Activated CD4-positive, alpha-beta T cell treated with anti-CD3 and anti-CD28 coated beads, Interleukin-2, amount 10 ng/mL, durations not matched to agents 24 days and 14 days (primary cell): ENCODE results near the gene APC2. TPM values are rescaled to one million over a fixed set of nuclear protein-coding genes. Genes with fewer than 3 reads are reported as not detected.

ENCODE experiments used
- DNase-seq: peaks from one replicate; pipeline ENCODE4 v3.0.0; 2022
- H3K27ac Mint-ChIP-seq: one replicate; pipeline ENCODE4 v1.8.0; 2022; ENCODE audit warnings: mild to moderate bottlenecking, mixed read lengths
- H3K27me3 Mint-ChIP-seq: one replicate; pipeline ENCODE4 v1.8.0; 2022; ENCODE audit warnings: mixed read lengths
- H3K36me3 Mint-ChIP-seq: one replicate; pipeline ENCODE4 v1.8.0; 2022; ENCODE audit warnings: low read depth, mild to moderate bottlenecking, mixed read lengths
- H3K4me1 Mint-ChIP-seq: one replicate; pipeline ENCODE4 v1.8.0; 2021; ENCODE audit warnings: mixed read lengths
- H3K4me3 Mint-ChIP-seq: one replicate; pipeline ENCODE4 v1.8.0; 2022; ENCODE audit warnings: mild to moderate bottlenecking, moderate library complexity, mixed read lengths
- H3K9me3 Mint-ChIP-seq: one replicate; pipeline ENCODE4 v1.8.0; 2021; ENCODE audit warnings: mixed read lengths
- intact Hi-C: fragments of 100-400 bp; cut with micrococcal nuclease; formaldehyde crosslinking; loops from one replicate; pipeline ENCODE4 v1.15.1; 2023
- total RNA-seq: library from RNA; stranded (reverse); gene quantifications from 2 replicates; pipeline ENCODE4 v1.2.3, GENCODE V29; 2022

The APC2 gene
- total RNA-seq, 1 donor from 2014 or later = 0.16 TPM

DNA sequence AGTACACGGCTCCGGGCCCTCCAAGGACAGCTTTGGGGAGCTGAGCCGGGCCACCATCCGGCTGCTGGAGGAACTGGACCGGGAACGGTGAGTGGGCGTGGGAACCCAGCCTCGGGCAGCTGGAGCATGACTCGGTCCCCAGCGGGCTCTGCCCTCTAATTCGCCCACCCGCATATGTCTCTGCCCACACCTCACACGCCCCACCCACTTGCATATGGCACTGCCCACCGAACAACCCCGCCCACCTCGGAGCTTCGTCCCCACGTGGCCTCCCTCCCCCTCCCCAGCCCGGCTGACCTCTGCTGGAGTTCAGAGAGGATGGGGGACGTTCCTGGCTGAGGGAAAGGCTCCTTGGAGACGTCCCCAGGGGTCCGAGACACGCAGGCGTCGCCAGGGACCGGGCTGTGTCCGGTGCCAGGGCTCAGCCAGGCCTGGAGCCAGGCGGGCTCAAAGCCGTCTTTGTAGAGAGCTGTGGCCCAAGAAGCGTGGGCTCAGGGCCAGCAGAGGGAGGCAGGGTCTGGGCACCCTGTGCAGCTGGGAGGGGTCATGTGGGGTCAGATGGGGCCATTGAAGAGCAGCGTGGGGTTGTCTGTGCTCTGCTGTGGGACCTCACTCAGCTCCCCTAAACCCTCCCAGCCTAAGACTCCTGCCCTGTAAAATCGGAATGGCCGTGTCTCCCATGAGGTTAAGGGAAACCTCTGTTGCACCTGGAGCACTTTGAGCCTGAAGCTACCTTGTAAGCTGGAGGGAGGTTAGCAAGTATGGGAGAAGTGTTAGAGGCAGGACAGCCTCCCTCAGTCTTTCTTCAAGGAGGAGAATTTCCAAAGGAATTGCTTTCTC, 3.8 kb downstream of the APC2 start:
- Mint-ChIP-seq H3K27me3 (peaks cover 54% of the 10 kb centered on the region), H3K27ac (no peak overlapping the region), H3K9me3 (no peaks in the 10 kb centered on the region), H3K36me3 (peaks cover 2% of the 10 kb centered on the region), H3K4me3 (no peak overlapping the region), H3K4me1 (peaks cover 9% of the 10 kb centered on the region)
- DNase-seq = no peak
- intact Hi-C loops = no loop called here

DNA sequence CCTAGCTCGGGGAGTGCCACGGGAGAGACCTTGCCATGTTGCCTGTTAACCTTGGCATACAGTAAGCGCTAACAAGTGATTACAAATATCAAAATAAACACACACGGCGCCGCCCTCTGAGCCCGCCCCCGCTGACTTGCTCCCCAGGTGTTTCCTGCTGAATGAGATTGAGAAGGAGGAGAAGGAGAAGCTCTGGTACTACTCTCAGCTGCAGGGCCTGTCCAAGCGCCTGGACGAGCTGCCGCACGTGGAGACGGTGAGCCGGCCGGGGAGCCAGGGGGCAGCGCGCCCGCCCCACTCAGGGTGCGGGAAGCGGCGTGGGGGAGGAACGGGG, 5.0 kb downstream of the APC2 start:
- peaks cover 52% of the 10 kb centered on the region for H3K27me3 Mint-ChIP-seq
- peaks cover 9% of the 10 kb centered on the region for H3K4me1 Mint-ChIP-seq
- intact Hi-C loops = no loop called here
- no peak overlapping the region for H3K27ac Mint-ChIP-seq
- DNase-seq = no peak
- no peak overlapping the region for H3K4me3 Mint-ChIP-seq
- H3K36me3 Mint-ChIP-seq = peaks cover 2% of the 10 kb centered on the region
- no peaks in the 10 kb centered on the region for H3K9me3 Mint-ChIP-seq

DNA sequence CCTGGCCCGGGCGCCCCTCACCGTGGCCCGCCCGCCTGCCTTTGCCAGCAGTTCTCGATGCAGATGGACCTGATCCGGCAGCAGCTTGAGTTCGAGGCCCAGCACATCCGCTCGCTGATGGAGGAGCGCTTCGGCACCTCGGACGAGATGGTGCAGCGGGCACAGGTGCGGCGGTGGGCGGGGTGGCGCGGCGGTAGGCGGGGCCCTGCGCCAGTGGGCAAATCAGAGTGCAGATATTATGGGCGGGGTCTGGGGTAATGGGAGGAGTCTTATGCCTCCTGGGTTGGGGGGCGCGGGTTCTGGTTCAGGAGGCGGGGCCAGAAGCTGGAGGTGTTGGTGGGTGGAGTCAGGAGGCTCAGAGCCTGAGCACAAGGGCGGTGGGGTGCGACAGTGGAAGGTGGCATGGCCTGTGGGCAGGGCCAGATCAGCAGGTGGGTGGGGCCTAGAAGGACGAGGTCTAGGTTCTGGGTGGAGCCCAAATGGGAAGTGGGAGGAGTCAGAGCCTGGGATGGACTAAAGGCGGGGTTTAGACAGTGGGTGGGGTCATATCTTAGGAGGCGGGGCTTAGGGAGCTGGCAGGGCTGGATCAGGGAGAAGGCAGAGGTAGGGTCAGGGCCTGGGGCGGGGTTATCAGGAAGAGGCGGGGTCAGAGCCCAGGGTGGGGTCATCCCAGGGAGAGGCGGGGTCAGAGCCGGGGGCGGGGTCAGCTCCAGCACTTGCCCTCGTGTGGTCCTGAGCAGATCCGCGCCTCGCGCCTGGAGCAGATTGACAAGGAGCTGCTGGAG, 5.6 kb downstream of the APC2 start:
- no peaks in the 10 kb centered on the region for H3K9me3 Mint-ChIP-seq
- intact Hi-C loops = no loop called here
- peak overlapping the region; percentile 49 for H3K27ac Mint-ChIP-seq
- DNase-seq = peak; percentile 88
- peaks cover 2% of the 10 kb centered on the region for H3K36me3 Mint-ChIP-seq
- peak overlapping the region; percentile 48 for H3K4me3 Mint-ChIP-seq
- peaks cover 9% of the 10 kb centered on the region for H3K4me1 Mint-ChIP-seq
- peaks cover 49% of the 10 kb centered on the region for H3K27me3 Mint-ChIP-seq

DNA sequence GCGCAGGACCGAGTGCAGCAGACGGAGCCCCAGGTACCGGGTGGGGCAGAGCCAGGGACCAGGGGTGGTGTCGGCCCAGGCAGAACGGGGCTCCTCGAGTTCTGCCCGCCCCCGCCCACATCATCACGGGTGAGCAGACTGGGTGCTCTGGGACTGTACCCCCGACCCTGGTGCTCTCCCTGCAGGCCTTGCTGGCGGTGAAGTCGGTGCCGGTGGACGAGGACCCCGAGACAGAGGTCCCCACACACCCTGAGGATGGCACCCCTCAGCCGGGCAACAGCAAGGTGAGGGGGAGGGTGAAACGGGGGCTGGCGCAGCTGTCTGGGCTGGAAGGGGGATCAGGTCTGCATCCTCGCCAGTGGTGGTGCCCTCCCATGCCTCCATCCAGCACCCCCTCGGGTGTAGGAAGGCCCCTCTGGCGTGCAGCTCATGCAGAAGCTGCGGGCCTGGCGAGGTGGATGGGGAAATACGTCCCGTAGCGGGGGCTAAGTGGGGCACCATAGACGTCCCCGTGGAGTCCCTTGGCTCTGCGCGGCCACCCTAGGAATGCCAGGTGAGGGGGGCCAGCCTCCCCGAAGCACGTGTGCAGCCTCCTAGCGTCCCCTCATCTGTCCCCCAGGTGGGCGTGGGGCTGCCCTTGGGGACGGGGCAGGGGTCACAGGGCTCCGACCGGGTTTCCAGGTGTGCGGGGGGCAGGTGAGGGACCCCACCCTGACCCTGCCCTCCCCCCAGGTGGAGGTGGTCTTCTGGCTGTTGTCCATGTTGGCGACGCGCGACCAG, 6.4 kb downstream of the APC2 start:
- H3K36me3 Mint-ChIP-seq = peaks cover 2% of the 10 kb centered on the region
- peaks cover 41% of the 10 kb centered on the region for H3K27me3 Mint-ChIP-seq
- DNase-seq = no peak
- intact Hi-C loops = no loop called here
- no peak overlapping the region for H3K4me3 Mint-ChIP-seq
- H3K9me3 Mint-ChIP-seq = no peaks in the 10 kb centered on the region
- H3K4me1 Mint-ChIP-seq = peaks cover 7% of the 10 kb centered on the region
- H3K27ac Mint-ChIP-seq = no peak overlapping the region

DNA sequence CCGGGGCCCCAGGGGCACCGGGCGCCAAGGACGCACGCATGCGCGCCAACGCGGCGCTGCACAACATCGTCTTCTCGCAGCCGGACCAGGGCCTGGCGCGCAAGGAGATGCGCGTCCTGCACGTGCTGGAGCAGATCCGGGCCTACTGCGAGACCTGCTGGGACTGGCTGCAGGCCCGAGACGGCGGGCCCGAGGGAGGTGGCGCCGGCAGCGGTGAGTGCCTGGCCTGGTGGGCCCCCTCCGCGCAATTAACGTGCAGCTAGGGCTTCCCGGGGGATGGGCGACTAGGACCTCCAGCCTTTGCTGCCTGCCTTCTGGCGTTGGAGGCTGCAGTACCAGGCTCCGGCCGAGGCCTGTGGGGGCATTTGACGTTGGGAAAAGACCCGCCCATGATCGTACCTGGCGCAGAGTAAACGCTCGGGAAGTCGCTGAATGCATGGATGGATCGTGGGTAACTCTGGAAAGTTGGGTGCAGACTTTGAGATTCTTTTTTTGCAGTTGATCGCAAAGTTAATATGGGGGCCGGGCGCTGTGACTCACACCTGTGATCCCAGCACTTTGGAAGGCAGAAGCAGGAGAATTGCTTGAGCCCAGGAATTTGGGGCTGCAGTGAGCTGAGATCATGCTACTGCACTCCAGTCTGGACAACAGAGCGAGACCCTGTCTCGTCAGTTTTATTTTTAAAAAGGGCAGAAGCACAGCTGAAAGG, 7.3 kb downstream of the APC2 start:
- intact Hi-C loops = no loop called here
- Mint-ChIP-seq H3K9me3 (no peaks in the 10 kb centered on the region), H3K36me3 (peaks cover 2% of the 10 kb centered on the region), H3K27ac (peak overlapping the region; percentile 37), H3K4me1 (peaks cover 7% of the 10 kb centered on the region), H3K27me3 (peaks cover 36% of the 10 kb centered on the region), H3K4me3 (no peak overlapping the region)
- no peak for DNase-seq

DNA sequence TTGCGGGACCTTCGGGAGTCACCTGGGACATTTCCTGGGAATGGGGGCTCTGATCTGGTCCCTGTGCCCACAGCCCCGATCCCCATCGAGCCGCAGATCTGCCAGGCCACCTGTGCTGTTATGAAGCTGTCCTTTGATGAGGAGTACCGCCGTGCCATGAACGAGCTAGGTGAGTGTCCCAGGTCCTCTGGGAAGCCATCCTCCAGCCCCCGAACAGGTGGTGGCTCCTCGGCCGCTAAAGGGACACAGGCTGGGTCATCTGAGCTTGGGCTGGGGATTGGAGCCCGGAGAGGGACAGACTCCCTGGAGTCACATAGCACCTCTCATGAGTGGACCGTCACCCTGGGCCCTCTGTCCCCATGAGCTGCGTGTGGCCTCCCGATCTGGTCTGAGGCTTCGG, 8.0 kb downstream of the APC2 start:
- Mint-ChIP-seq H3K4me1 (peaks cover 7% of the 10 kb centered on the region), H3K9me3 (no peaks in the 10 kb centered on the region)

DNA sequence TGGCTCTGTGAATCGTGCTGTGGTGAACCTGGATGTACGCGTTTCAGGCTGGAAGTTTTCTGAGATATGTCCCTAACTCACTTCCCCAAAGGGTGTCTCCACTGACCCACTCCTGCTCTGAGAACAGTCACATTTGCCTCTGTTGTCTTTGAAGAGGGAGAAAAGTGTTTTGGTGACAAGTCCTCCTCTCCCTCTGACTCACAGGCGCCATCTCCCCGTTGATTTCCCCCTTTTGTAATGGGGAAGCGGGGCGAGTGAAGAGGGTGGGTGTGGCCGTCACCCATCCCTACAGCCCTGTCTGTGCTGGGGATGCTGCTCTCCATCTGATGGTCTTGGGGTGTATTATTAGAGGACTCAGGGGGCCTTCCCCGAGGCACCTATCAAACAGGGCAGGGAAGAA, 9.6 kb downstream of the APC2 start:
- H3K27me3 Mint-ChIP-seq = peaks cover 25% of the 10 kb centered on the region
- H3K9me3 Mint-ChIP-seq = no peaks in the 10 kb centered on the region
- peaks cover 7% of the 10 kb centered on the region for H3K4me1 Mint-ChIP-seq
- peaks cover 2% of the 10 kb centered on the region for H3K36me3 Mint-ChIP-seq
- no peak overlapping the region for H3K27ac Mint-ChIP-seq
- H3K4me3 Mint-ChIP-seq = no peak overlapping the region
- DNase-seq = no peak
- intact Hi-C loops = no loop called here

More for the DNA sequence above, 8.0 kb downstream of the APC2 start:
- Mint-ChIP-seq H3K27ac (no peak overlapping the region), H3K27me3 (peaks cover 32% of the 10 kb centered on the region), H3K4me3 (no peak overlapping the region), H3K36me3 (peaks cover 2% of the 10 kb centered on the region)
- DNase-seq = no peak
- intact Hi-C loops = no loop called here

DNA sequence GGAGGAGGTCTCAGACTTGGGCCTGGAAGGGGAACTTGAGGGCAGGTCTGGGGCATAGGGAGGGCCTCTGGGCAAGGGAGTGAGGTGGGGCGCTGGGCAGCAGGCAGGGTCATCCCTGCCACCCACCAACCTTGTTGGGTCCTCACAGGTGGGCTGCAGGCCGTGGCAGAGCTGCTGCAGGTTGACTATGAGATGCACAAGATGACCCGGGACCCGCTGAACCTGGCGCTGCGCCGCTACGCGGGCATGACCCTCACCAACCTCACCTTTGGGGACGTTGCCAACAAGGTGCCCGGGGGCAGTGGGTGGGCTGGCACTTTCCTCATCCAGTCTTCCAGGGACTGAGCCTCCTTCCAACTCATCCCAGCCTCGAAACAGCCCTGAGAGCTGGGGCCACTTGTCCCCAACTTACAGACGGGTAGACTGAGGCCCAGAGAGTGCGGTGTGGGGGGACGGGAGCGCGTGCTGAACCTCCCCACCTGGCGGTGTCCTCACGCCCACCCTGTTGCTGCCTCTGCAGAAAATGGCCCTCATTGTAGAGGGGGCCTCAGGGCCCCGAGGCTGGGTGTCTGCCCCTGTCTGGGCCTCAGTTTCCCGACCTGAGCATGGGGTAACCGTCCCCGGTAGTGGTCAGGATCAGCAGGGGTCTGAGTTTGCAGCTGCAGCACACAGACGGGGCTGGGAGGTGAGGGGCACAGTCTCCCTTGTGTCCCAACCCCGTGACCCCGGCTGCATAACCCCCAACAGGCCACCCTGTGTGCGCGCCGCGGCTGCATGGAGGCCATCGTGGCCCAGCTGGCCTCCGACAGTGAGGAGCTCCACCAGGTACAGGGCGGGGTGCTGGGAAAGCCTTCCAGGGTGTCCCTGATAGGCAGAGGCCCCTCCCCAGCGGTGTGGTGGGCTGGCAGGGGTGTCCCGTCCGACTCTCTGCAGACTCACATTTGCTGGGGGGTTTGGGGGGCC, 10.4 kb downstream of the APC2 start:
- Mint-ChIP-seq H3K4me1 (peaks cover 4% of the 10 kb centered on the region), H3K9me3 (no peaks in the 10 kb centered on the region), H3K27ac (no peak overlapping the region), H3K36me3 (peaks cover 2% of the 10 kb centered on the region), H3K4me3 (no peak overlapping the region), H3K27me3 (peaks cover 20% of the 10 kb centered on the region)
- intact Hi-C loops = no loop called here
- DNase-seq = no peak

DNA sequence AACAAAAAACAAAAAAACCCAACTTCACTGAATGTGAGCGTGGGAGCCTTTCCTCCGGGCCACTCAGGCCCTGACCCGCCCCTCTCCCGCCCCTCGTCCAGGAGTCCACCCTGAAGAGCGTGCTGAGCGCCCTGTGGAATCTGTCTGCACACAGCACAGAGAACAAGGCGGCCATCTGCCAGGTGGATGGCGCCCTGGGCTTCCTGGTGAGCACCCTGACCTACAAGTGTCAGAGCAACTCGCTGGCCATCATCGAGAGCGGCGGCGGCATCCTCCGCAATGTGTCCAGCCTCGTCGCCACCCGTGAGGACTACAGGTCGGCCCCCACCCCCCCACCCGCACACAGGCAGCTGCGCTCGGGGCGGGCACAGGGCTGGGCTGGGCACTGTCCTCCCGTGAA, 11.9 kb downstream of the APC2 start:
- intact Hi-C loops = no loop called here
- Mint-ChIP-seq H3K36me3 (no peaks in the 10 kb centered on the region), H3K27ac (no peak overlapping the region), H3K9me3 (no peaks in the 10 kb centered on the region), H3K4me1 (no peaks in the 10 kb centered on the region), H3K27me3 (peaks cover 15% of the 10 kb centered on the region), H3K4me3 (no peak overlapping the region)
- no peak for DNase-seq

DNA sequence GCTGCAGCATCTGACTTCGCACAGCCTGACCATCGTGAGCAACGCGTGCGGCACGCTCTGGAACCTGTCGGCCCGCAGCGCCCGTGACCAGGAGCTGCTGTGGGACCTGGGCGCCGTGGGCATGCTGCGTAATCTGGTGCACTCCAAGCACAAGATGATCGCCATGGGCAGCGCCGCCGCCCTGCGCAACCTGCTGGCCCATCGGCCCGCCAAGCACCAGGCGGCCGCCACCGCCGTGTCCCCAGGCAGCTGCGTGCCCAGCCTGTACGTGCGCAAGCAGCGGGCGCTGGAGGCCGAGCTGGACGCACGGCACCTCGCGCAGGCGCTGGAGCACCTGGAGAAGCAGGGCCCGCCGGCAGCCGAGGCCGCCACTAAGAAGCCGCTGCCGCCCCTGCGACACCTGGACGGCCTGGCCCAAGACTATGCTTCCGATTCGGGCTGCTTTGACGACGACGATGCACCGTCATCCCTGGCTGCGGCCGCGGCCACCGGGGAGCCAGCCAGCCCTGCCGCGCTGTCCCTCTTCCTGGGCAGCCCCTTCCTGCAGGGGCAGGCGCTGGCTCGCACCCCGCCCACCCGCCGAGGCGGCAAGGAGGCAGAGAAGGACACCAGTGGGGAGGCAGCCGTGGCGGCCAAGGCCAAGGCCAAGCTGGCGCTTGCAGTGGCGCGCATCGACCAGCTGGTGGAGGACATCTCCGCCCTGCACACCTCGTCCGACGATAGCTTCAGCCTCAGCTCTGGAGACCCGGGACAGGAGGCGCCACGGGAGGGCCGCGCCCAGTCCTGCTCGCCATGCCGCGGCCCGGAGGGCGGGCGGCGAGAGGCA, 15.5 kb downstream of the APC2 start:
- intact Hi-C loops = loop anchor here (5.0 kb wide), 1 partner anchor 292 kb away; no protein-coding TSS in a partner anchor
- H3K27ac Mint-ChIP-seq = no peak overlapping the region
- peak; percentile 72 for DNase-seq
- H3K36me3 Mint-ChIP-seq = peaks cover 1% of the 10 kb centered on the region
- H3K4me3 Mint-ChIP-seq = no peak overlapping the region
- peaks cover 1% of the 10 kb centered on the region for H3K27me3 Mint-ChIP-seq
- no peaks in the 10 kb centered on the region for H3K4me1 Mint-ChIP-seq
- no peaks in the 10 kb centered on the region for H3K9me3 Mint-ChIP-seq

DNA sequence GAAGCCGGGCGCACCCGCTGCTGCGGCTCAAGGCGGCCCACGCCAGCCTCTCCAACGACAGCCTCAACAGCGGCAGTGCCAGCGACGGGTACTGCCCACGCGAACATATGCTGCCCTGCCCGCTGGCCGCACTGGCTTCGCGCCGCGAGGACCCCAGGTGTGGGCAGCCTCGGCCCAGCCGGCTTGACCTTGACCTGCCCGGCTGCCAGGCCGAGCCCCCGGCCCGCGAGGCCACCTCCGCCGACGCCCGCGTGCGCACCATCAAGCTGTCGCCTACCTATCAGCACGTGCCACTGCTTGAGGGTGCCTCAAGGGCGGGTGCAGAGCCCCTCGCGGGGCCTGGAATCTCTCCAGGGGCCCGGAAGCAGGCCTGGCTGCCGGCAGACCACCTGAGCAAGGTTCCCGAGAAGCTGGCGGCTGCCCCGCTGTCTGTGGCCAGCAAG, 16.1 kb downstream of the APC2 start:
- intact Hi-C loops = loop anchor here (5.0 kb wide), 1 partner anchor 291 kb away; no protein-coding TSS in a partner anchor
- no peaks in the 10 kb centered on the region for H3K9me3 Mint-ChIP-seq
- H3K4me3 Mint-ChIP-seq = no peak overlapping the region

More for the DNA sequence above, 16.1 kb downstream of the APC2 start:
- Mint-ChIP-seq H3K27me3 (peaks cover 1% of the 10 kb centered on the region), H3K36me3 (peaks cover 1% of the 10 kb centered on the region), H3K4me1 (peaks cover under 1% of the 10 kb centered on the region), H3K27ac (no peak overlapping the region)
- no peak for DNase-seq
